HUES64 (cell line): Measurements from ENCODE around the gene HMGXB4.

ENCODE experiments used
- H3K27ac ChIP-seq: 2 replicates; pipeline ENCODE4 v1.7.0; 2013; ENCODE audit warnings: low read depth, low read length, inconsistent platforms
- H3K27me3 ChIP-seq: 2 replicates; pipeline ENCODE4 v1.6.1; 2013; ENCODE audit warnings: mild to moderate bottlenecking, low read length; ENCODE audit not compliant: insufficient read depth
- H3K36me3 ChIP-seq: 2 replicates; pipeline ENCODE4 v1.6.1; 2013; ENCODE audit warnings: mild to moderate bottlenecking, low read length; ENCODE audit not compliant: insufficient read depth
- H3K4me1 ChIP-seq: 2 replicates; pipeline ENCODE4 v1.6.1; 2013; ENCODE audit warnings: mild to moderate bottlenecking, low read length, moderate library complexity; ENCODE audit not compliant: insufficient read depth
- H3K4me3 ChIP-seq: 2 replicates; pipeline ENCODE4 v1.5.1; 2013; ENCODE audit warnings: mild to moderate bottlenecking, low read length, moderate library complexity
- H3K9ac ChIP-seq: 2 replicates; pipeline ENCODE4 v1.6.1; 2013; ENCODE audit warnings: mild to moderate bottlenecking, low read depth, low read length
- H3K9me3 ChIP-seq: 2 replicates; pipeline ENCODE4 v1.6.1; 2013; ENCODE audit warnings: low read depth, low read length; ENCODE audit not compliant: insufficient read depth
- WGBS: fragments of 150-250, 120-280 bp; methylation state at CpG from one replicate; pipeline ENCODE4 v1.1.7; 2013; ENCODE audit warnings: missing lambda C conversion rate; 5-methylcytosine and 5-hydroxymethylcytosine counted together

Gene HMGXB4

GRCh38 chr22:35312198-35313059, 55.1 kb downstream of the HMGXB4 start:
- H3K9ac ChIP-seq = no peak overlapping the region
- no peaks in the 10 kb centered on the region for H3K9me3 ChIP-seq
- no peak overlapping the region for H3K4me3 ChIP-seq
- WGBS = 93% methylated on average over 13 of the region's 13 CpGs
- H3K4me1 ChIP-seq = no peaks in the 10 kb centered on the region; the same call in 1 of the 2 replicates
- H3K27ac ChIP-seq = no peak overlapping the region
- no peaks in the 10 kb centered on the region for H3K36me3 ChIP-seq
- H3K27me3 ChIP-seq = no peaks in the 10 kb centered on the region

DNA sequence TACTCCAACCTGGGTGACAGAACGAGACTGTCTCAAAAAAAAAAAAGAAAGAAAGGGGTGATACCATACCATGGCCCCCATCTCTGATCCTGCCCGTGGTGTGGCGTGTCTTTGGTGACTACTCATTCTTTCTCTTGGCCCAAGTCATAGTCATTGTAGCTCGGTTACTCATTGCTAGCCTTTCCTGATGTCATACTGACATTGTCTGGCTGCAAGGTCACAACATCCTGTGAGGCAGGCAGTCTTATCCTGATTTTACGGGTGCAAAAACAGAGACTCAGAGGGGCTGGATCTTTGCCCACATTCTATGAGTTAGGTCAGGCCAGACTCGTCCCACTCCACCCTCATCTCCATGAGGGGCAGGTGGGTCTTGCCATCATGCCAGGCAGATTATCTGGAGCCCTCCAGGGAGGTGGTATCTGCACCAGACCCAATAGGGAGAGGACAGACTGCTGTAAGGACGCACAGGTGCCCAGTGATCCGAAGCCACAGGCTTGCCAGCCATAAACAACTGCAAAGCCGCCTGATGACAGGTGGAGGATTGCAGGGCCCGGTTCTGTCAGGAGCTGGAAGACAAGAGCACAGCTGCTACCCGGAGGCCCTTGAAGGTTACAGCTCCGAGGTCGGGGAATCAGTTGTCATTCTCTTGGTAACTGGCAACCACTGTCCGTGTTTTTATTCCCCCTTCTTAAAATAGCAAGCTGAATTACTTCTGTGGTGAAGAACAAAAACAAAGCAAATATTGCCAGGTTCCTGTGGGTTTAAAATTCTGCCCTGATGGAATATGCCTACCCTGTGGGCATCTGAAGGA, 56.2 kb downstream of the HMGXB4 start:
- Histone ChIP-seq H3K4me1 (no peaks in the 10 kb centered on the region; the same call in 1 of the 2 replicates), H3K9ac (no peak overlapping the region), H3K4me3 (no peak overlapping the region), H3K9me3 (no peaks in the 10 kb centered on the region), H3K36me3 (0 out of 2 replicates have a peak, but pooled peaks cover 5% of the 10 kb centered on the region), H3K27me3 (no peaks in the 10 kb centered on the region), H3K27ac (no peak overlapping the region)
- 90% methylated on average over 14 of the region's 14 CpGs for WGBS

GRCh38 chr22:35314161-35314942, 57.1 kb downstream of the HMGXB4 start:
- no peak overlapping the region for H3K27ac ChIP-seq
- WGBS = 84% methylated on average over 16 of the region's 16 CpGs

DNA sequence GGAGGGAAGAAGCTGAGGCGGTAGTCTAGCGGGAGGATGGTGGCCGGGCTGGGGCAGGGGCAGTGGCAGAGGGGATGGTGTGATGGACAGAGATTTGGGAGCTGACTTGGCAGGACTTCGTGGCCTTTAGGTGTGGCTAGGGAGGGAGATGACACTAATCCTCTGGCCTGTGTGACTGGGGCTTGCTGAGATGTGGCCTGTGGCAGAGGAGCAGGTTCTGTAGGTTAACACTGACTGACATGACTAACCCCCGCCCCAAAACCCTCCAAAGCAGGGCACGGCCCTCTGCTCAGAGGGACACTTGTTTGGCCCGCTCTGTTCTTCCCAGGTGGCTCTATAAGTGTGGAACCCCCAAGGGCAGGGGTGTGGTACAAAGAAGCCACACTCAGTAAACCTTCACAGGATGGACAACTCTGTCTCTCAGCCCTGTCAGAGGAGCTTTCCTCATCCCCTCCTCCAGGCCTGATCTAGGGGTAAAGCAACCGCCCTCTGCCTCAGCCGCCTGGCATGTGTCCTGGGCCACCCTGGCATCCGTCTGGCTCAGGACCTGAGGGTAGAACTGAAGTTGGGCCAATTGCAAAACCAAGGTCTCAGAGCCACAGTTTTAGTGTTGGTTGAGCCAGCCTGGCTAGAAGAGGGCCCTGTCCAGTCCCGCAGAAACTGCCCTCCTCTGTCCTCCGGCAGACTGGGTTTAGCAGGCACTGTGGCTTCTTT, 58.0 kb downstream of the HMGXB4 start:
- Histone ChIP-seq H3K36me3 (0 out of 2 replicates have a peak, but pooled peaks cover 5% of the 10 kb centered on the region), H3K27ac (no peak overlapping the region), H3K4me1 (no peaks in the 10 kb centered on the region; the same call in 1 of the 2 replicates), H3K27me3 (no peaks in the 10 kb centered on the region), H3K4me3 (no peak overlapping the region), H3K9ac (no peak overlapping the region), H3K9me3 (no peaks in the 10 kb centered on the region)
- 89% methylated on average over 12 of the region's 12 CpGs for WGBS

More at GRCh38 chr22:35314161-35314942, 57.1 kb downstream of the HMGXB4 start:
- no peaks in the 10 kb centered on the region for H3K9me3 ChIP-seq
- 0 out of 2 replicates have a peak, but pooled peaks cover 5% of the 10 kb centered on the region for H3K36me3 ChIP-seq
- H3K4me1 ChIP-seq = no peaks in the 10 kb centered on the region; the same call in 1 of the 2 replicates
- H3K4me3 ChIP-seq = no peak overlapping the region
- H3K9ac ChIP-seq = no peak overlapping the region
- no peaks in the 10 kb centered on the region for H3K27me3 ChIP-seq

GRCh38 chr22:35315855-35316745, 58.8 kb downstream of the HMGXB4 start:
- WGBS = 89% methylated on average over 27 of the region's 27 CpGs

DNA sequence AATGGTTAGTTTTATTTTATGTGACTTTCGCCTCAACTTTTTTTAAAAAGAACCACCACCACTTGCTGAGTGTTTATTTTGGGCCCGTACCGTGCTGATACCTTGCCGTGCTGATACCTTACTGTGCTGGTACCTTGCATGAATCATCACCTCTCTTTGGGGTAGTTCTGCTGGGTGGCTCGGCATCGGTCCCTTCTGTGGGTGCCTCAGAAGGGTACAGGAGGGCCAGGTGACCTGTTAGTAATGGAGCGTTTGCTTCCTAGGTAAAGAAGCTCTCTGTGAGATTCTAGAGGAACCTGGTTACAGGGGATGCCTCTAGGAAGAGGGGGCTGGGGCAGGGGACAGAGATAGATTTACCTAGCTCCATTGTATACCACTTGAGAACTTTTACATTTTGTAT, 59.5 kb downstream of the HMGXB4 start:
- no peaks in the 10 kb centered on the region for H3K9me3 ChIP-seq
- peaks cover 5% of the 10 kb centered on the region; the same call in 1 of the 2 replicates for H3K36me3 ChIP-seq
- H3K4me1 ChIP-seq = no peaks in the 10 kb centered on the region; the same call in 1 of the 2 replicates
- H3K9ac ChIP-seq = no peak overlapping the region
- no peaks in the 10 kb centered on the region for H3K27me3 ChIP-seq
- H3K4me3 ChIP-seq = no peak overlapping the region
- no peak overlapping the region for H3K27ac ChIP-seq
- WGBS = 89% methylated on average over 7 of the region's 7 CpGs

More at GRCh38 chr22:35315855-35316745, 58.8 kb downstream of the HMGXB4 start:
- Histone ChIP-seq H3K36me3 (0 out of 2 replicates have a peak, but pooled peaks cover 5% of the 10 kb centered on the region), H3K27ac (no peak overlapping the region), H3K4me1 (no peaks in the 10 kb centered on the region; the same call in 1 of the 2 replicates), H3K4me3 (no peak overlapping the region), H3K9ac (no peak overlapping the region), H3K9me3 (no peaks in the 10 kb centered on the region), H3K27me3 (no peaks in the 10 kb centered on the region)

DNA sequence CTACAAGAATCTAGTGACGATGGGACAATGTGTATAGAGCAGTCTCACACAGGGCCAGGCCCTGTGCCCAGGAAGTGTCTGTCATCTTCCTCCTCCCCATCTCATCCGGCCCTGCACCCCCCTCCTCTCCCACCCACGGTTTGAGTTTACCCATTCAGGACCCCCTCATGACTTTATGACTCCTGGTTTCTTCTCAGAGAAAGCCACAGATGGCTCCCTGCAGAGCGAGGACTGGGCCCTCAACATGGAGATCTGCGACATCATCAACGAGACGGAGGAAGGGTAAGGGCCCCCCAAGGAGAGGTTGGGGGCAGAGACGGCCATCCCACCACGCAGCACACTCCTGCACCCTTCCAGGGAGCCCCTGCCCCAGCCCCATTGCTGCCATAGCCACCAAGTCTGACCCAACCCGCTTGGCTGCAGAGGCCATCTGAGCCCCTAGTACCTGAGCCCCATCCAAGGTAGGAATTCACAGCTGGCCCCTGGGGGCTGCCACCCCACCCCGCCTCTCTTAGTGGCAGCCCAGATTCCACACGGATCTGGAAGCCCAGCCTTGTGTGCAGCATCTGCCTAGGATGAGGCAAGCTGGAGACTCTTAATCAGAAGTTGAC, 60.5 kb downstream of the HMGXB4 start:
- Histone ChIP-seq H3K36me3 (peaks cover 10% of the 10 kb centered on the region; the same call in 1 of the 2 replicates), H3K27ac (no peak overlapping the region), H3K4me3 (no peak overlapping the region), H3K4me1 (no peaks in the 10 kb centered on the region; the same call in 1 of the 2 replicates), H3K9ac (no peak overlapping the region), H3K27me3 (no peaks in the 10 kb centered on the region), H3K9me3 (no peaks in the 10 kb centered on the region)
- WGBS = 87% methylated on average over 12 of the region's 12 CpGs

DNA sequence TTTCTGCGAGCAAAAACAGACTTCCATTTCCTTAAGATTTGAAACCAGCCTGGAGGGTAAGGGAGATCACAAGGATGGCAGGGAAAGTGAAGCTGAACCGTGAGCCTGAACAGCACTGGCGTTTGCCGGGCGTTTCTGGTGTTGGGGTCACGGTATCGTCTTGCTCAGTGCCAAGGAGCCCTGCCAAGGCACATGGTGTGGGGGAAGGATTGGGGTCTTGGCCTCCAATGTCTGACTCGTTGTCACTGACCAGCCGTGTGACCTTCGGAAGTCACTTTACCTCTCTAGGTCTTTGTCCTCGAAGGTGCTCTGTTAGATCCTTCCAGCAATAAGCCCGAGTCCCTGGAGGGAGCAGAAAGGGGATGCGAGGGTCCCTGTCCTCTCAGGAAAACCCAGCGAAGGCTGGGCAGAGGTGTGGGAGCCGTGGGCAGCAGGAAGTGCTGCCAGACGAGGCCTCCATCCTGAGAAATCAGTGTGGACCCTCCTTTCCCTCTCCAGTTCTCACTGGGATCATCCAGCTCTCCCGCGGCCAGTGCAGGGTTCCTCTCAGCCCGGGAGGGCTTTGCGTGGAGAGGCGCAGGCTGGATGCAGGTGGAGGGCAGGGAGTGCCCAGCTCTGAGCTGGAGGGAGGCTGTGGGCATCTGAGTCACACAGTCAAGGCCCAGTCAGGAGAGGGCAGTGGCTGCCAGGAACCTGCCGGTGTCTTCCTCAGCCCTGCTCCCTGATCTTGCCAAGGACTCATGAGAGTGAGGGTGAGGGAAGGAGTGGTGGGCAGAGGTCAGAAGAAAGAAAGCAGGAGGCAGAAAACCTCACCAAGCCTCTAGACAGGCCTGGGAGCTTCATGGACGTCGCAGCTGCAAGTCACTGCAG, 61.3 kb downstream of the HMGXB4 start:
- no peaks in the 10 kb centered on the region for H3K27me3 ChIP-seq
- H3K9ac ChIP-seq = no peak overlapping the region; the same call in 1 of the 2 replicates
- H3K4me3 ChIP-seq = no peak overlapping the region
- no peaks in the 10 kb centered on the region for H3K9me3 ChIP-seq
- 94% methylated on average over 24 of the region's 24 CpGs for WGBS
- H3K27ac ChIP-seq = no peak overlapping the region
- peaks cover 17% of the 10 kb centered on the region for H3K36me3 ChIP-seq
- no peaks in the 10 kb centered on the region; the same call in 1 of the 2 replicates for H3K4me1 ChIP-seq
